ENCODE results near the gene ATP8B1. TPM values are rescaled to one million over a fixed set of nuclear protein-coding genes. Genes with fewer than 3 reads are reported as not detected.
A peak's percentile ranks its signal among the peaks of the same experiment; 100 is the strongest.

Gene ATP8B1
- total and polyA plus RNA-seq, 2 experiments from 2014 or later = 1.7 to 3.0 TPM

DNA sequence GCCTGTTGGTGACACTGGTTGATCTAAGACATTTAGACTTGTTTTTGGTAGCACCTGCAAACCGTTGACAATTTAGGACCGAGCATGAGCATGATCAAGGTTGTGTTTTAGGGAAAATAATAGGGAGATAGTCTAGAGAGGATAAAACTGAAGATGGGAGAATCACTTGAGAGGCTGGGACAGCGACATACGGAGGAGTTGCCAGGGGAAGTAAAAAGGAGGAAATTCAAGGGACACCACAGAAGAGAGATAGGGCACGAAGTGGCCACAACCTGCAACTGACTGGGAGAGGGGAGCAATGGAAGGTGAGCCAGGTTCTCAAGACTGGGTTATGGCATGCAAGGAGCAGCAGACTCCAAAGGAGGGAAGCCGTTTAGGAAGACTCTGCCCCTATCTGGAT is 1.4 kb upstream of the ATP8B1 start:
- Mint-ChIP-seq H3K9me3 (no peaks in the 10 kb centered on the region; the same call in 2 of the 3 replicates), H3K27ac (no peak overlapping the region), H3K36me3 (ENCODE audit: low read depth) (no peaks in the 10 kb centered on the region), H3K4me3 (no peak overlapping the region; the same call in 2 of the 3 replicates), H3K4me1 (peaks cover 14% of the 10 kb centered on the region), H3K27me3 (ENCODE audit: insufficient read depth, low read depth, poor library complexity) (peaks cover 42% of the 10 kb centered on the region)
- peak overlapping the region; percentile 90; the same call in 1 of the 2 replicates for H3K4me3 ChIP-seq
- TF ChIP-seq, protein P1, sequence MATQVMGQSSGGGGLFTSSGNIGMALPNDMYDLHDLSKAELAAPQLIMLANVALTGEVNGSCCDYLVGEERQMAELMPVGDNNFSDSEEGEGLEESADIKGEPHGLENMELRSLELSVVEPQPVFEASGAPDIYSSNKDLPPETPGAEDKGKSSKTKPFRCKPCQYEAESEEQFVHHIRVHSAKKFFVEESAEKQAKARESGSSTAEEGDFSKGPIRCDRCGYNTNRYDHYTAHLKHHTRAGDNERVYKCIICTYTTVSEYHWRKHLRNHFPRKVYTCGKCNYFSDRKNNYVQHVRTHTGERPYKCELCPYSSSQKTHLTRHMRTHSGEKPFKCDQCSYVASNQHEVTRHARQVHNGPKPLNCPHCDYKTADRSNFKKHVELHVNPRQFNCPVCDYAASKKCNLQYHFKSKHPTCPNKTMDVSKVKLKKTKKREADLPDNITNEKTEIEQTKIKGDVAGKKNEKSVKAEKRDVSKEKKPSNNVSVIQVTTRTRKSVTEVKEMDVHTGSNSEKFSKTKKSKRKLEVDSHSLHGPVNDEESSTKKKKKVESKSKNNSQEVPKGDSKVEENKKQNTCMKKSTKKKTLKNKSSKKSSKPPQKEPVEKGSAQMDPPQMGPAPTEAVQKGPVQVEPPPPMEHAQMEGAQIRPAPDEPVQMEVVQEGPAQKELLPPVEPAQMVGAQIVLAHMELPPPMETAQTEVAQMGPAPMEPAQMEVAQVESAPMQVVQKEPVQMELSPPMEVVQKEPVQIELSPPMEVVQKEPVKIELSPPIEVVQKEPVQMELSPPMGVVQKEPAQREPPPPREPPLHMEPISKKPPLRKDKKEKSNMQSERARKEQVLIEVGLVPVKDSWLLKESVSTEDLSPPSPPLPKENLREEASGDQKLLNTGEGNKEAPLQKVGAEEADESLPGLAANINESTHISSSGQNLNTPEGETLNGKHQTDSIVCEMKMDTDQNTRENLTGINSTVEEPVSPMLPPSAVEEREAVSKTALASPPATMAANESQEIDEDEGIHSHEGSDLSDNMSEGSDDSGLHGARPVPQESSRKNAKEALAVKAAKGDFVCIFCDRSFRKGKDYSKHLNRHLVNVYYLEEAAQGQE (IDR thresholded peaks at IDR 0.05; ENCODE audit: unreplicated experiment) = no peak
- TF ChIP-seq ZNF331 (CRISPR knock-in tag; IDR thresholded peaks at IDR 0.05; ENCODE audit: low read depth) (no peak), ZNF114 (CRISPR knock-in tag; IDR thresholded peaks at IDR 0.05) (no peak), POLR2AphosphoS5 (IDR thresholded peaks at IDR 0.05; ENCODE audit: low read depth) (no peak)
- H4K20me1 ChIP-seq (replicated peaks; ENCODE audit: insufficient read depth) = no peaks in the 10 kb centered on the region
- no peak for DNase-seq (ENCODE audit: low spot score)
- H3F3A ChIP-seq (replicated peaks; ENCODE audit: low read depth) = 0 out of 2 replicates have a peak, but pooled peaks cover 7% of the 10 kb centered on the region
- H3K4me1 ChIP-seq (ENCODE audit: insufficient read depth) = no peaks in the 10 kb centered on the region
- no peaks in the 10 kb centered on the region for H3K9me2 ChIP-seq (ENCODE audit: insufficient read depth)
- H3K36me3 ChIP-seq (ENCODE audit: insufficient read depth) = no peaks in the 10 kb centered on the region
- no peak overlapping the region for H2AFZ ChIP-seq
- ATAC-seq = no peak
- H3K27ac ChIP-seq (ENCODE audit: low read depth) = no peak overlapping the region
- H3K27me3 ChIP-seq (ENCODE audit: insufficient read depth) = peaks cover 59% of the 10 kb centered on the region
- no peaks in the 10 kb centered on the region for H3K79me2 ChIP-seq (replicated peaks; ENCODE audit: insufficient read depth)
- peak overlapping the region; percentile 98; the same call in 1 of the 2 replicates for H3K4me2 ChIP-seq

GRCh38 chr18:57802213-57803102 is 657 bp downstream of the ATP8B1 start:
- Histone ChIP-seq H3K4me3 (peak overlapping the region; percentile 90), H3K4me2 (peak overlapping the region; percentile 98), H4K20me1 (replicated peaks; ENCODE audit: insufficient read depth) (no peaks in the 10 kb centered on the region), H3F3A (replicated peaks; ENCODE audit: low read depth) (0 out of 2 replicates have a peak, but pooled peaks cover 7% of the 10 kb centered on the region), H3K4me1 (ENCODE audit: insufficient read depth) (no peaks in the 10 kb centered on the region), H3K79me2 (replicated peaks; ENCODE audit: insufficient read depth) (no peaks in the 10 kb centered on the region; the same call in 1 of the 2 replicates), H3K9me2 (ENCODE audit: insufficient read depth) (no peaks in the 10 kb centered on the region), H2AFZ (peak overlapping the region; percentile 98), H3K27me3 (ENCODE audit: insufficient read depth) (peaks cover 62% of the 10 kb centered on the region), H3K27ac (ENCODE audit: low read depth) (no peak overlapping the region), H3K36me3 (ENCODE audit: insufficient read depth) (no peaks in the 10 kb centered on the region)
- Mint-ChIP-seq H3K9me3 (no peaks in the 10 kb centered on the region; the same call in 2 of the 3 replicates), H3K36me3 (ENCODE audit: low read depth) (no peaks in the 10 kb centered on the region), H3K4me3 (peak overlapping the region; percentile 91), H3K27ac (no peak overlapping the region), H3K4me1 (peaks cover 9% of the 10 kb centered on the region), H3K27me3 (ENCODE audit: insufficient read depth, low read depth, poor library complexity) (peaks cover 44% of the 10 kb centered on the region)
- peak; percentile 16 for ATAC-seq
- peak; percentile 54 for DNase-seq (ENCODE audit: low spot score)
- TF ChIP-seq POLR2AphosphoS5 (IDR thresholded peaks at IDR 0.05; ENCODE audit: low read depth) = no peak
- TF ChIP-seq, protein P2, sequence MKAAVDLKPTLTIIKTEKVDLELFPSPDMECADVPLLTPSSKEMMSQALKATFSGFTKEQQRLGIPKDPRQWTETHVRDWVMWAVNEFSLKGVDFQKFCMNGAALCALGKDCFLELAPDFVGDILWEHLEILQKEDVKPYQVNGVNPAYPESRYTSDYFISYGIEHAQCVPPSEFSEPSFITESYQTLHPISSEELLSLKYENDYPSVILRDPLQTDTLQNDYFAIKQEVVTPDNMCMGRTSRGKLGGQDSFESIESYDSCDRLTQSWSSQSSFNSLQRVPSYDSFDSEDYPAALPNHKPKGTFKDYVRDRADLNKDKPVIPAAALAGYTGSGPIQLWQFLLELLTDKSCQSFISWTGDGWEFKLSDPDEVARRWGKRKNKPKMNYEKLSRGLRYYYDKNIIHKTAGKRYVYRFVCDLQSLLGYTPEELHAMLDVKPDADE (IDR thresholded peaks at IDR 0.05) = no peak
- TF ChIP-seq EZH2phosphoT487 (IDR thresholded peaks at IDR 0.05; ENCODE audit: unreplicated experiment) = no peak
- no peak for TF ChIP-seq ZNF462 (CRISPR knock-in tag; IDR thresholded peaks at IDR 0.05)
- no peak for TF ChIP-seq NANOG (IDR thresholded peaks at IDR 0.05; ENCODE audit: borderline replicate concordance)
- TF ChIP-seq ZNF331 (CRISPR knock-in tag; IDR thresholded peaks at IDR 0.05; ENCODE audit: low read depth) = no peak
- peak; percentile 58 for TF ChIP-seq EZH2 (IDR thresholded peaks at IDR 0.05; ENCODE audit: low read depth, unreplicated experiment)
